HepG2 (cell line): ENCODE results near the gene TSPAN32. TPM values are rescaled to one million over a fixed set of nuclear protein-coding genes. Genes with fewer than 3 reads are reported as not detected.

Experiments used
- ATAC-seq: fragments of 200-7000 bp; cut with Tn5 transposase; 3 replicates; pipeline ENCODE4 v1.9.1; 2020; ENCODE audit warnings: mild to moderate bottlenecking, moderate library complexity
- BruUV-seq: library from RNA; stranded (reverse); fragments of 400-500 nt; replicated peaks from 2 replicates; lab custom pipeline; 2021; lab: Mats Ljungman, UMichigan
- CTCF ChIA-PET: fragments of 300-600 bp; formaldehyde crosslinking; extraction: SDS; loops from one replicate; lab custom pipeline; 2021; ENCODE audit warnings: low total read pairs, inconsistent platforms, low intra/inter-chr PET ratio; lab: Yijun Ruan, JAX
- POLR2A ChIA-PET: fragments of 350-600 bp; sonication (Branson Sonifier 250); formaldehyde crosslinking; loops from one replicate; lab custom pipeline; 2020; ENCODE audit warnings: antibody characterized with exemption, inconsistent platforms; lab: Yijun Ruan, JAX
- DNase-seq: peaks from one replicate; pipeline ENCODE4 v3.0.0-alpha.2; 2015; ENCODE audit warnings: low spot score
- FAIRE-seq: peaks from 3 replicates; lab custom pipeline; 2011; peaks lifted over from hg19 to GRCh38; lab: Jason Lieb, UNC
- H2AFZ ChIP-seq: one replicate; pipeline ENCODE4 v1.6.1; 2011; ENCODE audit warnings: low read length, inconsistent platforms
- H3K27ac ChIP-seq: fragments of 300-600 bp; 3 replicates; pipeline ENCODE4 v1.8.0; 2011; ENCODE audit warnings: mixed run types, mild to moderate bottlenecking, mixed read lengths, low read length, inconsistent platforms; ENCODE audit not compliant: insufficient read depth; ENCODE audit errors: extremely low read length
- H3K27me3 ChIP-seq, 2 experiments: fragments of 200-600 bp in 1 of 2; 2 replicates in 1 of 2; 3 replicates in 1 of 2; pipeline versions ENCODE4 v1.6.0 to v1.8.0; 2011; ENCODE audit warnings: low read length in 2 of 2, mild to moderate bottlenecking in 2 of 2, moderate library complexity in 2 of 2, inconsistent platforms in 1 of 2; ENCODE audit not compliant: insufficient read depth in 2 of 2, control insufficient read depth in 1 of 2
- H3K36me3 ChIP-seq, 2 experiments: fragments of 200-600 bp in 1 of 2; replicated peaks in 1 of 2; 2 replicates in 1 of 2; 3 replicates in 1 of 2; pipeline versions ENCODE4 v1.5.1 to v1.8.0; 2011; ENCODE audit warnings: low read length in 2 of 2, inconsistent platforms in 1 of 2; ENCODE audit not compliant: insufficient read depth in 2 of 2, control insufficient read depth in 1 of 2
- H3K4me1 ChIP-seq: 2 replicates; pipeline ENCODE4 v1.5.1; 2012; ENCODE audit warnings: low read length, inconsistent platforms; ENCODE audit not compliant: insufficient read depth
- H3K4me2 ChIP-seq: 2 replicates; pipeline ENCODE4 v1.6.0; 2011; ENCODE audit warnings: low read depth, low read length, inconsistent platforms
- H3K4me3 ChIP-seq, 3 experiments: fragments of 200-600 bp in 1 of 3; sonication (generic), shearing (Covaris generic) in 1 of 3; replicated peaks in 1 of 3; 2 replicates each; pipeline ENCODE4 v1.5.1; 2011 to 2016; ENCODE audit warnings: low read length in 3 of 3, inconsistent platforms in 2 of 3, low read depth in 2 of 3, mild to moderate bottlenecking in 2 of 3, control low read depth in 1 of 3, mixed read lengths in 1 of 3; ENCODE audit not compliant: insufficient read depth in 1 of 3
- H3K79me2 ChIP-seq: one replicate; pipeline ENCODE4 v1.6.1; 2011; ENCODE audit warnings: low read length, inconsistent platforms; ENCODE audit not compliant: insufficient read depth
- H3K9ac ChIP-seq: 2 replicates; pipeline ENCODE4 v1.6.0; 2011; ENCODE audit warnings: mild to moderate bottlenecking, low read depth, low read length, inconsistent platforms; ENCODE audit not compliant: insufficient read depth
- H3K9me3 ChIP-seq: 2 replicates; pipeline ENCODE4 v1.5.1; 2012; ENCODE audit warnings: mild to moderate bottlenecking, low read length
- H4K20me1 ChIP-seq: 2 replicates; pipeline ENCODE4 v1.6.0; 2011; ENCODE audit warnings: inconsistent platforms, mild to moderate bottlenecking, low read length, moderate library complexity; ENCODE audit not compliant: insufficient read depth
- RNF219 ChIP-seq: sonication (generic); formaldehyde crosslinking; IDR thresholded peaks from 2 replicates; pipeline ENCODE4 v1.5.0; 2020; ENCODE audit warnings: mild to moderate bottlenecking, missing genetic modification reagents
- SAP130 ChIP-seq: IDR thresholded peaks from 2 replicates; pipeline ENCODE4 v1.6.1; 2016; ENCODE audit warnings: low read depth
- TRAFD1 ChIP-seq: sonication (generic); formaldehyde crosslinking; IDR thresholded peaks from 2 replicates; pipeline ENCODE4 v1.5.1; 2020; ENCODE audit warnings: missing genetic modification reagents, mild to moderate bottlenecking, borderline replicate concordance
- YEATS2 ChIP-seq: sonication (generic); formaldehyde crosslinking; IDR thresholded peaks from 2 replicates; pipeline ENCODE4 v1.4.0; 2020; ENCODE audit warnings: missing genetic modification reagents, borderline replicate concordance
- ZNF230 ChIP-seq: sonication (generic); formaldehyde crosslinking; IDR thresholded peaks from 2 replicates; pipeline ENCODE4 v1.4.0; 2020; ENCODE audit warnings: mild to moderate bottlenecking, missing genetic modification reagents
- ZNF619 ChIP-seq: sonication (generic); formaldehyde crosslinking; IDR thresholded peaks from 2 replicates; pipeline ENCODE4 v1.4.0; 2020; ENCODE audit warnings: mild to moderate bottlenecking, missing genetic modification reagents
- WGBS: methylation state at CpG from one replicate; pipeline ENCODE4 v1.1.6; 2017; ENCODE audit warnings: low lambda C conversion rate; 5-methylcytosine and 5-hydroxymethylcytosine counted together
- in situ Hi-C: cut with HindIII; loops from 2 replicates; pipeline ENCODE4 v1.10.0; 2017; ENCODE audit warnings: low pct_unique_long_range_greater_than_20kb; ENCODE audit not compliant: extremely low pct_ligation_motif_present
- intact Hi-C: fragments of 100-400 bp; cut with micrococcal nuclease; formaldehyde crosslinking; loops from one replicate; pipeline ENCODE4 v1.10.0; 2022; ENCODE audit not compliant: unreplicated experiment
- polyA plus RNA-seq, 8 experiments: library from polyadenylated mRNA; depleted of rRNA in 3 of 8; stranded (reverse) in 7 of 8; unstranded in 1 of 8; fragments of >200 nt; fragmentation: Illumina TruSeq in 4 of 8; extraction: Trizol in 4 of 8; gene quantifications; 2 replicates each; pipeline versions ENCODE4 v1.2.1 to v1.2.3, GENCODE V29; 2011 to 2016; ENCODE audit warnings: low read depth in 4 of 8, missing spikeins in 1 of 8, mixed read lengths in 1 of 8; ENCODE audit not compliant: insufficient read depth in 1 of 8
- total RNA-seq, 5 experiments: library from RNA; depleted of rRNA; stranded (reverse); fragments of >200 nt; fragmentation: Illumina TruSeq; extraction: Trizol; gene quantifications; 2 replicates each; pipeline ENCODE4 v1.2.3, GENCODE V29; 2016; ENCODE audit warnings: low read depth in 1 of 5

TSPAN32 gene
- total and polyA plus RNA-seq, 2 of the 13 experiments (the other 11 are each of a cell fraction or from before 2014, with no cell fraction given): 0.09 to 0.70 TPM

- no peak for TF ChIP-seq TRAFD1
- TF ChIP-seq SAP130 (CRISPR knock-in tag): no peak
- no peak for TF ChIP-seq RNF219 (CRISPR knock-in tag)
- TF ChIP-seq ZNF230 (CRISPR knock-in tag): no peak
- TF ChIP-seq ZNF619 (CRISPR knock-in tag): no peak
- TF ChIP-seq YEATS2 (CRISPR knock-in tag): no peak
- peaks cover 13 to 69% of the 10 kb centered on the region in 2 experiments for H3K27me3 ChIP-seq
- ChIA-PET CTCF (no interaction called here), POLR2A (no interaction called here)
- BruUV-seq: no TSS peak
- no peaks in the 10 kb centered on the region for H3K36me3 ChIP-seq
- no peaks in the 10 kb centered on the region for H3K79me2 ChIP-seq
- H3K4me2 ChIP-seq: no peak overlapping the region
- intact Hi-C loops: no loop called here
- H4K20me1 ChIP-seq: no peaks in the 10 kb centered on the region
- no peak overlapping the region for H2AFZ ChIP-seq
- no peak overlapping the region for H3K9ac ChIP-seq
- no peaks in the 10 kb centered on the region for H3K4me1 ChIP-seq
- no peak overlapping the region for H3K4me3 ChIP-seq
- WGBS: 14% methylated on average over 1 of the region's 16 CpGs
- DNase-seq (no peak), FAIRE-seq (no peak), ATAC-seq (no peak)
- H3K9me3 ChIP-seq: no peaks in the 10 kb centered on the region
- in situ Hi-C loops: no loop called here
- H3K27ac ChIP-seq: no peak overlapping the region
Measured at GRCh38 chr11:2365571-2366210, 63.9 kb downstream of the TSPAN32 start.
